Loucy (cell line): ENCODE measurements around the gene CACNA2D4.

Experiments
- H2AFZ ChIP-seq: fragments of 200-600 bp; sonication (generic); 2 replicates; pipeline ENCODE4 v1.6.0; 2016; ENCODE audit warnings: antibody characterized with exemption, mild to moderate bottlenecking, low read length, moderate library complexity
- H3F3A ChIP-seq: fragments of 200-600 bp; 2 replicates; pipeline ENCODE4 v1.6.0; 2016; ENCODE audit warnings: antibody characterized with exemption, low read depth, mild to moderate bottlenecking
- H3K27me3 ChIP-seq: fragments of 200-600 bp; sonication (generic); 2 replicates; pipeline ENCODE4 v1.6.1; 2014; ENCODE audit warnings: low read length, mild to moderate bottlenecking; ENCODE audit not compliant: insufficient read depth, poor library complexity, severe bottlenecking
- H3K36me3 ChIP-seq: fragments of 200-600 bp; sonication (generic); 2 replicates; pipeline ENCODE4 v1.6.1; 2016; ENCODE audit warnings: low read length; ENCODE audit not compliant: insufficient read depth
- H3K4me1 ChIP-seq: fragments of 200-600 bp; sonication (generic); 2 replicates; pipeline ENCODE4 v1.5.1; 2014; ENCODE audit warnings: low read length, mild to moderate bottlenecking; ENCODE audit not compliant: insufficient read depth, poor library complexity, severe bottlenecking
- H3K4me2 ChIP-seq: fragments of 200-600 bp; sonication (generic); 2 replicates; pipeline ENCODE4 v1.6.0; 2014; ENCODE audit warnings: antibody characterized with exemption, low read length, low read depth, mild to moderate bottlenecking; ENCODE audit not compliant: poor library complexity, severe bottlenecking
- H3K4me3 ChIP-seq: fragments of 200-600 bp; sonication (generic); 2 replicates; pipeline ENCODE4 v1.5.1; 2014; ENCODE audit warnings: low read length, mild to moderate bottlenecking, mixed read lengths; ENCODE audit not compliant: poor library complexity, severe bottlenecking
- H3K79me2 ChIP-seq: fragments of 200-600 bp; sonication (generic); 2 replicates; pipeline ENCODE4 v1.6.1; 2014; ENCODE audit warnings: low read length; ENCODE audit not compliant: insufficient read depth
- H3K9ac ChIP-seq: fragments of 200-600 bp; sonication (generic); 2 replicates; pipeline ENCODE4 v1.6.0; 2014; ENCODE audit warnings: mild to moderate bottlenecking, low read depth, low read length, moderate library complexity; ENCODE audit not compliant: poor library complexity, severe bottlenecking
- H3K9me2 ChIP-seq: fragments of 200-600 bp; sonication (generic); replicated peaks from 2 replicates; pipeline ENCODE4 v1.6.1; 2016; ENCODE audit warnings: low read depth, low read length, mixed read lengths
- H3K9me3 ChIP-seq: fragments of 200-600 bp; sonication (generic); 2 replicates; pipeline ENCODE4 v1.6.1; 2014; ENCODE audit warnings: mild to moderate bottlenecking, antibody characterized with exemption, low read length, low read depth; ENCODE audit not compliant: insufficient read depth
- H4K20me1 ChIP-seq: fragments of 200-600 bp; sonication (generic); 2 replicates; pipeline ENCODE4 v1.6.0; 2014; ENCODE audit warnings: antibody characterized with exemption, low read length, mild to moderate bottlenecking; ENCODE audit not compliant: insufficient read depth, poor library complexity, severe bottlenecking
- EZH2phosphoT487 ChIP-seq: fragments of 200-600 bp; IDR thresholded peaks from 2 replicates; pipeline ENCODE4 v1.6.1; 2018; ENCODE audit warnings: antibody characterized with exemption, mild to moderate bottlenecking, moderate library complexity, borderline replicate concordance
- TF ChIP-seq, protein P1 (sequence below): fragments of 200-600 bp; sonication (generic); conservative IDR thresholded peaks from 2 replicates; pipeline ENCODE4 v1.5.1; 2014; ENCODE audit warnings: mild to moderate bottlenecking, antibody characterized with exemption, low read length

Gene CACNA2D4

DNA sequence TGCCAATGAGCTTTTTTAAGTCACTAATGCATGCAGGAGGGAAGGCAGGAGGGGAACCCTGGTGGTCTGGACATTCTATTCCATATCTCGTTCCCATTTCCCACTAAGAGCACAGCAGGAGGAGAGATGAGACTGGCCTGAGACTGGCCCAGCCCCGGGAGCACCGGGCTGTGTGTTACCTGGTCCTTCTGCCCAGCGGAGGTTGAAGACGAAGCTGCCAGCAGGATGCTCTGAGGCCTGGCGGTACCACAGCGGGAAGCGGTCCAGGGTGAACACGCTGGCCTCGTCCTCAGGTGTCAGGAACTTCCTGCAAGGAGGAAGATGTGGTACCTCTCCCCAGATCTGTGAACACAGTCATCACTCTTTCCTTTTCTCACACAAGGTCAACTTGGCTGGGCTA is 74.2 kb downstream of the CACNA2D4 start:
- Histone ChIP-seq H3K4me1 (peaks cover 25% of the 10 kb centered on the region), H3K4me2 (no peak overlapping the region), H3F3A (no peaks in the 10 kb centered on the region; the same call in 1 of the 2 replicates)

DNA sequence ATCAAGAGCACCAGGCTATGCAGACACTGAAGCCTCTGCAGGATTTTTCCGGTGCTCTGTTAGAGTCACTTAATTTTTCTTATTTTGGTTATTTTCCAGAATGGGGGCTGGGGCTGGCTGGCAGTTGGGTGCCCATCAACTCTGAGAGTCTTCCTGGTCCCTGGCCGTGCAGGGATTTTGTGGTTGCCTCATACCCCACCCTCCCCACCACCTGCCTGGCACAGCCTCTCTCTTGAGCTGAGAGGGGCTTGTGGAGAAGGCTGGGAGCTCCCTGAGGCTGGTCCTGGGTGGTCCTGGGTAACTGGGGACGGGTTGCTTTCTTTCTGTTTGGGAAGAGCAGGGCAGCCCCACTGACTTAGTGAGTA is 74.8 kb downstream of the CACNA2D4 start:
- Histone ChIP-seq H3K27me3 (no peaks in the 10 kb centered on the region), H3K4me2 (no peak overlapping the region), H2AFZ (no peak overlapping the region), H3K4me3 (no peak overlapping the region), H4K20me1 (no peaks in the 10 kb centered on the region), H3K9ac (no peak overlapping the region), H3K36me3 (no peaks in the 10 kb centered on the region), H3K4me1 (peaks cover 30% of the 10 kb centered on the region), H3K9me3 (no peaks in the 10 kb centered on the region), H3K79me2 (no peaks in the 10 kb centered on the region), H3K9me2 (no peaks in the 10 kb centered on the region), H3F3A (no peaks in the 10 kb centered on the region; the same call in 1 of the 2 replicates)
- TF ChIP-seq EZH2phosphoT487, result no peak
- TF ChIP-seq, protein P1, sequence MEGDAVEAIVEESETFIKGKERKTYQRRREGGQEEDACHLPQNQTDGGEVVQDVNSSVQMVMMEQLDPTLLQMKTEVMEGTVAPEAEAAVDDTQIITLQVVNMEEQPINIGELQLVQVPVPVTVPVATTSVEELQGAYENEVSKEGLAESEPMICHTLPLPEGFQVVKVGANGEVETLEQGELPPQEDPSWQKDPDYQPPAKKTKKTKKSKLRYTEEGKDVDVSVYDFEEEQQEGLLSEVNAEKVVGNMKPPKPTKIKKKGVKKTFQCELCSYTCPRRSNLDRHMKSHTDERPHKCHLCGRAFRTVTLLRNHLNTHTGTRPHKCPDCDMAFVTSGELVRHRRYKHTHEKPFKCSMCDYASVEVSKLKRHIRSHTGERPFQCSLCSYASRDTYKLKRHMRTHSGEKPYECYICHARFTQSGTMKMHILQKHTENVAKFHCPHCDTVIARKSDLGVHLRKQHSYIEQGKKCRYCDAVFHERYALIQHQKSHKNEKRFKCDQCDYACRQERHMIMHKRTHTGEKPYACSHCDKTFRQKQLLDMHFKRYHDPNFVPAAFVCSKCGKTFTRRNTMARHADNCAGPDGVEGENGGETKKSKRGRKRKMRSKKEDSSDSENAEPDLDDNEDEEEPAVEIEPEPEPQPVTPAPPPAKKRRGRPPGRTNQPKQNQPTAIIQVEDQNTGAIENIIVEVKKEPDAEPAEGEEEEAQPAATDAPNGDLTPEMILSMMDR, result no peak

More for the DNA sequence above, 74.2 kb downstream of the CACNA2D4 start:
- Histone ChIP-seq H4K20me1 (no peaks in the 10 kb centered on the region), H3K79me2 (no peaks in the 10 kb centered on the region), H3K9me2 (no peaks in the 10 kb centered on the region), H3K4me3 (no peak overlapping the region), H3K27me3 (no peaks in the 10 kb centered on the region), H2AFZ (no peak overlapping the region), H3K9ac (no peak overlapping the region), H3K36me3 (no peaks in the 10 kb centered on the region), H3K9me3 (no peaks in the 10 kb centered on the region)
- TF ChIP-seq EZH2phosphoT487, result no peak
- TF ChIP-seq, protein P1, result no peak

DNA sequence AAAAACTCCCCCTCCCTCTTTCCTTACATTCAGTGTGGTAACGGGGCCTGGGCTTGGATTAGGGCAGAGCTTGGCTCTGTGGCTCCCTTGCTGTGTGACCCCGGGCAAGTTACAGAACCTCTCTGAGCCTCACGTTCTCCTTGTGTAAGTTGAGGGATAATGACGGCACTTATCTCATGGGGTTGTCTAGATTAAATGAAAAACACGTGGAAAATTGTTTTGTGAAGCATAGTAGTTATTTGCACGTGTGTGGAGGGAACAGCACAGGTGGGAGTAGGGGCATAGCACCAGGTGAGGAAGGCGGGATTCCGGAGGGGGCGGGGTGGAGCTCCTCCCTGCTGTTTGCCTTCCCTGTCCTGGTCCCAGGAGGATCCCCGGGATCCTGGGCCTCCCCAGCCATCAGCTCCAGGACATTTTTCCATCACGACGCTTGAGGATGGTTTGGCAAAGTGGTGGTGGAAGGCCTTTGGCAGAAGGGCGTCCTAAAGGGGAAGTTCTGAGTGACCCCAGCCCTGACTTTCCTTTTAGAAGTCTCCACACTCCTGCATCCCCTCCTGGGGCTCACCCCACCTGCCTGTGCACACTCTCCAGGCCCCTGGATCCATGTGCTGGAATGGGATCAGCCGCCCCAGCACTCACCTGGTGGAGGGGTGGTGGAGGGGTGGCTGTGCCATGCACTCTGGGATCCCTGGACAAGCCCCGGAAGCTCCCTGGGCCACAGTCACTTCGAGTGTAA is 75.4 kb downstream of the CACNA2D4 start:
- H3K27me3 ChIP-seq, result no peaks in the 10 kb centered on the region
- no peaks in the 10 kb centered on the region for H3K36me3 ChIP-seq
- TF ChIP-seq, protein P1, result no peak
- TF ChIP-seq EZH2phosphoT487, result no peak
- no peaks in the 10 kb centered on the region for H3K9me2 ChIP-seq
- H3K9me3 ChIP-seq, result no peaks in the 10 kb centered on the region
- no peaks in the 10 kb centered on the region for H4K20me1 ChIP-seq
- peaks cover 36% of the 10 kb centered on the region for H3K4me1 ChIP-seq
- no peak overlapping the region for H3K9ac ChIP-seq
- H3K4me3 ChIP-seq, result no peak overlapping the region
- no peak overlapping the region for H2AFZ ChIP-seq
- no peak overlapping the region for H3K4me2 ChIP-seq
- no peaks in the 10 kb centered on the region; the same call in 1 of the 2 replicates for H3F3A ChIP-seq
- no peaks in the 10 kb centered on the region for H3K79me2 ChIP-seq
